GM18873 (cell line): ENCODE results near the gene NOVA2.

Source experiments
- ATAC-seq: cut with Tn5 transposase; IDR thresholded peaks from one replicate; pipeline ENCODE4 v1.9.1; 2021; ENCODE audit warnings: mild to moderate bottlenecking, moderate library complexity, moderate number of reproducible peaks; ENCODE audit not compliant: unreplicated experiment, low FRiP score

The NOVA2 gene, protein sequence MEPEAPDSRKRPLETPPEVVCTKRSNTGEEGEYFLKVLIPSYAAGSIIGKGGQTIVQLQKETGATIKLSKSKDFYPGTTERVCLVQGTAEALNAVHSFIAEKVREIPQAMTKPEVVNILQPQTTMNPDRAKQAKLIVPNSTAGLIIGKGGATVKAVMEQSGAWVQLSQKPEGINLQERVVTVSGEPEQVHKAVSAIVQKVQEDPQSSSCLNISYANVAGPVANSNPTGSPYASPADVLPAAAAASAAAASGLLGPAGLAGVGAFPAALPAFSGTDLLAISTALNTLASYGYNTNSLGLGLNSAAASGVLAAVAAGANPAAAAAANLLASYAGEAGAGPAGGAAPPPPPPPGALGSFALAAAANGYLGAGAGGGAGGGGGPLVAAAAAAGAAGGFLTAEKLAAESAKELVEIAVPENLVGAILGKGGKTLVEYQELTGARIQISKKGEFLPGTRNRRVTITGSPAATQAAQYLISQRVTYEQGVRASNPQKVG

DNA sequence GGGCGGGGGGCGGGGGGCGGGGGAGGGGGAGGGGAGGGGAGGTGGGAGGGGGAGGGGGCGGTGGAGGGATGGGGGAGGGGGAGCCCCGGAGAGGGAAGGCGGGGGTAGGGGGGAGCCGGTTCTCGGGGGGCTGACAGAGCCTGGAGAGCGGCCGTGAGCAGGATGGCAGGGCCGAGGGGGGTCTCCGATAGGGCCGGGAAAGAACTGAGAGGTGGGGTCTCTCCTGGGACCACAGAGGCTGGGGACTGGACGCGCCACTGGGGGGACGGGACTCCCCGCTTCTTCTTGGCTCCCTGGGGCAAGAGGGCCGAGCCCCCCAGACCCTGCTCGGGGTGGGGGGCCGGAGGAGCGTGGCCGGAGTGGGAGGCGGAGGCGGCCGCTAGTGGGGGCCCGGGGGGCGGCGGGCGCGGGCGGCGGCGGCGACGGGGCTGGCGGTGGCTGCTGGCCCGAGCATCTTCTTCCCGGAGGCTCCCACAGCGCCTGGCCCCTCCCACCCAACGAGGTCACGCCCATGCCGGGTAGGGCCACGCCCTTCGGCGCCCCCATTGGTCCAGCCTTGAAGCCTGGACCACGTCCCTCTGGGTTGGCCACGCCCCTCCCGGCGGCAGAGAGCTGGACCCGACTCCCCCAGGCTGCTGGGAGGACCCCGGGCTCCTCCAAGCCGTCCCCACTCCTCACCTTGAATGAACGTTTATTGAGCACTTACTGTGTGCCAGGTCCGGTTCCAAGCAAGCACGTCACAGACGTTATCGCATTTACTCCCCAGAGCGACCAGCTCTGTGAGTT lies at the start of gene NOVA2:
Gene NOVA2 (minus strand): TSS at position 313 of the 786 bp plus-strand sequence. CDS start 514 bp downstream, outside the sequence.
- no peak for ATAC-seq

DNA sequence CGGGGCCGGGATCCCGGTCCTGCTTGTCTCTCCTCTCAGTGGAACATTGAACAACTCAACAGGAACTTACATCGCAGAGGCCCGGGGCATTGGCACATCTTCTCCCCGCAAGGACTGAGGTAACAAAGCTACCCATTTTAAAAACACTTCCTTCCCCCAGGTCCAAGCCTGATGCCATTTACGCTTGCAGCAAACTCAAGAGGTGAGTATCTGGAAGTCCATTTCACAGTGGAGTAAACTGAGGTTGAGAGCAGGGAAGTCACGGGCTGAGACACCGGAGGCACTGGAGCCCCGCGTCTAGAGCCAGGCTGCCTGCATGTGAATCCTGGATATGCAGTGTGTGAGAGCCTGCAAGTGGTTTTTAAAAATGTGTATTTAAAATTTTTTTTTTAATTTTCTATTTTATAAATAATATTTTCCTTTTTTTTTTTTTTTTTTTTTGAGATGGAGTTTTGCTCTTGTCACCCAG lies 49.7 kb upstream of the NOVA2 start:
- no peak for ATAC-seq

DNA sequence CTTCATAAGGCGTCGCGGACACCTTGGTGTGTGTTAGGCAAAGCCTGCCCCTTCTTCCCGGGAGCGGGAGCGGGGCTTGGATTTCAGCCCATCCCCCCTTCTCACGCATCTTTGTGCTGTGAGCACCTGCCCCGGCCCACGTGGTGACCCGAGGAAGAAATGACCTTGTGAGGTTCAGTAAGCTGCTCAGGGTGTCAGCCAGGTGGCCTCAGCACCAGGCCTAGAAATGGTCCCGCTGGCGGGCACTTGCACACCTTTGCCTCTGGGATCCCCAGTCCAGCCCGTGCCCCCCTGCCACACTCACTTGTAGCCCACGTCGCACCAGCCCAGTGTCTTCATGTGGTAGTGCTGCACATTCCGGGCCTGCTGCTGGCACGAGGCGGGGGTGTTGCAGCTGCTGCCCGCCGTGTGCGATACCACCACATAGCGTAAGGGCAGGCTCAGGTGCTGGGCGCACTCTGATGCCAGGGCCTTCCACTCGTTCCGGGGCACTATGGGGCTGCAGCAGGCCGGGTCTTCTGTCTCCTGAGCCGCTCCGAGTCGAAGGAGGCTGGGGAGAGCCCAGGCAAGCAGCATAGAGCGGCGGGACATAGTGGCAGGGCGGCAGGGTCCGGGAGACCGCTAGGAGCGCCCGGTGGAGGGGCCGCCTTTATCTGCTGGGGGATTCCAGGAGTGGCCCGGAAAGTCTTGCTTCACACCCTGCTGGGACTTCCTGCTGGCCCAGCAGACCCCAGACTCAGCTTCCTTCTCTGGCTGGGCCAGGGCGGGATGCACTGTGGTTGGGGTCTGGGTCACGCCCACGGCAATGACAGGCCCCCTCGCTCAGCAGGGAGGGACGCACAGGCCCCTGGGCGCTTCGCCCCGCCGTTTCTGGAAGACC lies 49.0 kb upstream of the NOVA2 start, which contains the start of gene PGLYRP1:
Gene PGLYRP1 (minus strand): TSS at position 623 of the 880 bp plus-strand sequence. CDS start 32 bp downstream, at position 591.
- ATAC-seq = no peak

DNA sequence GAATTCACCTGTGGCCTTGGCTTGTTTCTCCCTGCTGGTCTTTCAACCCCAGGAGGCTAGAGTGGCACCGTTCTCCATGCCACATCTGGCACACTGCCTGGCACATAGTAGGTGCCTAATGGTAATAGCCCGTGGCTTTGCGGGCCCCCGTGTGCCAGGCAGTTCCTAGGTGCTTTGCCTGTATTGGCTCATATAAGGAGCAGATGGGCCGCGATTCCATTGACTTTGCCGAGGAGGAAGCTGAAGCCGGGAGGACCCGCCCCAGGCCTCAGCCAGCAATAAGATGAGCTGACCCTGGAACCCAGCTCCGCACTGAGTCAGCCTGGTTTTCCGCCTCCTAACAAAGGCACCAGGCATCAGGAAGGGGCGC lies 48.4 kb upstream of the NOVA2 start:
- no peak for ATAC-seq

DNA sequence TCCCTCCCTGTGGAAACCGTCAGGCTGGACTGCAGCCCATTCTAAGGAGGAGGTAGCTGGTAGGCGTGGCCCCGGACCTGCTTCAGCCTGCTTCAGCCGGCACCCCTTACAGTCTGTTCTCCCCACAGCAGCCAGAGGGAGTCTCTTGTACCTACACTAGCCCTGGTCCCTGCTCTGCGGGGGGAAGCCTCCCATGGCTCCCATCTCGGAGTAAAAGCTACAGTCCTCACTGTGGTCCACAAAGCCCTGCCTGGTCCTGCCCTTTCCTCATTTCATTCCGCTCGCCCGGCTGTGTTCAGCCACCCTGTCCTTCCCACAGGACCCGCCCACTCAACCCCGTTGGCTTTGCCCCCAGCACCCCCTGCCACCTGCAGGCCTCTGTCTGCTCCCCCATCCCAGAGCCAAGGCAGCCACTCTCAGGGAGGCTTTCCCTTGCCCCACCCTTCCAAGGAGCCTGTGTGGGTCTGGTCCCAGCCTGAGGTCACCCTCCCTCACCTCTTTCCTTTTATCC lies 47.9 kb upstream of the NOVA2 start:
- no peak for ATAC-seq

DNA sequence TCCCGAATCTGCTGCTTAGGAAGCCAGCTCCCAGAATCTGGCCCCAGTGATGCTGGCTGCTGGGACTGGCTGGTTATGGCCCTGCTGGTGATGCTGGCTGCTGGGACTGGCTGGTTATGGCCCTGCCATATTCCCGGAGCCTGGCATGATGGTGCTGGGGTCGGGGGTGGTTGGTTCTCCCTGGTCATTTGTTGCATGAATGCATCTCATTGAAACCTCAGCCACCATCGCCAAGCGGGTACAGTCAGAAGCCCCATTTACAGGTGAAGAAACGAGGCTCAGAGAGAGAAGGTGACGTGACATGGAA lies 47.1 kb upstream of the NOVA2 start:
- no peak for ATAC-seq

DNA sequence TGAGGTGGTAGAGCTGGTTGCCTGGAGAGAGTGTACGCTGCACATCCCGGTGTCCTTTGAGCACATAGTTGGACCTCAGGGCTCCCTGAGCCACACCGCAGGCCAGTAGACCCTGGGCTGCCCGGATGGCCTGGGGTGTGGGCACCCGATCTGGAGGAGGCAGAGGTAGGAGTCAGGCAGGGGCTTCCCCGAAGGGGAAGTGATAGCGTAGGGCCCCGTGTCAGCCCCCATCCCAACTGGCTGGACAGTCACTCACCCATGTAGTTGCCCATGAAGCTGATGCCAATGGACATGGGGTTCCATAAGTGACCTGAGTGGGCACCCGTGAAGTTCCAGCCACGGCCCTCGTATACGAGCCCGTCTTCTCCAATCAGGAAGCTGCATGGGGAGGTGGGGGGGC lies 45.6 kb upstream of the NOVA2 start:
- no peak for ATAC-seq

DNA sequence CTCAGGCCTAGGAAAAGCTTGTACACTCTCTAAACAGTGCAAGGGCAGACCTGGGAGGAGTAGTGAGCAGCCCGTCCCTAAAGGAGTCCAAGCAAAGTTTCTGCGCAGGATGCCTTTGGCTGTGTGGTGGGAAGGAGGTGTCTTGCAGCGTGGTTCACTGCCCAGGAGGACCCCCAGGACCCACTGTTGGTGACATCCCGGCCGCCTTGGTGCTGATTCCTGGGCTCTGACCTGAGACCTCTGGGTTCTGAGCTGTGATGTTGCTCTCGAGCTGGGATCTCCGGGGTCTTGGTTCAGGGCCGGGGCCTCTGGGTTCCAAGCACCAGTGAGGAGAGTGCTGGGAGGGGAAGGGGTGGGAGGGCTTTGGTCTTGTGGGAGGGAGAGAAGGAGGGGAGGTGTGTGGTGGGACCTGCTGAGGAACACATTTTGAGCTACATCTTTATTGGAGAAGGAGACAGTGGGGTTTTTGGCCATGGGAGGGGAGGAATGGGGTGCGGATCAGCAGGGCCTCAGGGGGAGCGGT lies 45.1 kb upstream of the NOVA2 start:
- no peak for ATAC-seq

DNA sequence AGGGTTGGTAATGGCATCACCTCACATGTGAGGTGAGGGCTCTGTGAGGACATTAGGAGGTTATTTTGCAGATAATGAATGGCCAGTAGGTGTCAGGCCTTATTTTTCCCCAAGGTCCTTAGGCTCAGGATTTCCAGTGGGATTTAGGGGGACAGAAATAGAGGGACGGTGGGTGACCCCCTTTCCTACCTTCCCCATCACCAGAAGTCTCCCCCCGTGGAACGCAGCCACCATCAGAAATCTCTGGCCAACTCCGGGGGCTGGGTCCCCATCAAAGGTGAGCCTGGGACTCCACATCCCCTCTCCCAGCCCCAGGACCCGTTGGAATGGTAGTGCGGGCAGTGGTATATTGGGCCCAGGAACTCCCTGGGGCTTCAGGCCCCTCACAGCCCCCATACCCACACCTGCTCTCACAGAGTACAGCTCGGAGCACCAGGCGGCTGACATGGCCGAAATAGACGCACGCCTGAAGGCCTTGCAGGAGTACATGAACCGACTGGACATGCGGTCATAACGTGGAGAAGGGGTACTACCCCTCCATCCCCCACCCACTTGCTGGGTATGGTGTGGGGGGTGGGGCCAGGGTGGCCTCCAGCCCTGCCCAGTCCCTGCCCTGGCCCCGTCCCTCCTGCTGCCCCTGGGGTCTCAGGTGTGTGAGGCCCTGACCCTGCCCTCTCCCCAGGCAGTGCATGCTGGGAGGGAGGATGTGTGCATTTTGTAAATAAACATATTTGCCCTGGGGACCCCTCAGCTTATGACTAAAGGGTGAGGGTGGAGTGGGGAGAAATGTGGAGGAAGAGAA lies 44.4 kb upstream of the NOVA2 start:
- no peak for ATAC-seq

DNA sequence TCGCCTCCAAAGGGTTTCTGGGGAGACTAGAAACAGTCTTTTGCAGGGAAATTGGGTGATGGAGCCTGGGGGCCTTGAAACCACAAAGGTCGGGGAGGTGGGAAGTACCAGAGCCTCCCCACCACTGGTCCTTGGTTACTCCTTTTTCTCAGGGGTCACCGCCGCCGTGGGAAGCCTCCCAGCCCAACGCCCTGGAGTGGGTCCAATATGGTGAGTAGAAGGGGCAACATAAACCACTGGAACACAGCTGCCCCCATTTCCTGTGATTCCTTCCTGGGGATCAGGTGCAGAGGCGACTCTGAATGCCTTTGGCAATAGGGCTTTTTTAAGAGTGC lies 43.4 kb upstream of the NOVA2 start:
- no peak for ATAC-seq

DNA sequence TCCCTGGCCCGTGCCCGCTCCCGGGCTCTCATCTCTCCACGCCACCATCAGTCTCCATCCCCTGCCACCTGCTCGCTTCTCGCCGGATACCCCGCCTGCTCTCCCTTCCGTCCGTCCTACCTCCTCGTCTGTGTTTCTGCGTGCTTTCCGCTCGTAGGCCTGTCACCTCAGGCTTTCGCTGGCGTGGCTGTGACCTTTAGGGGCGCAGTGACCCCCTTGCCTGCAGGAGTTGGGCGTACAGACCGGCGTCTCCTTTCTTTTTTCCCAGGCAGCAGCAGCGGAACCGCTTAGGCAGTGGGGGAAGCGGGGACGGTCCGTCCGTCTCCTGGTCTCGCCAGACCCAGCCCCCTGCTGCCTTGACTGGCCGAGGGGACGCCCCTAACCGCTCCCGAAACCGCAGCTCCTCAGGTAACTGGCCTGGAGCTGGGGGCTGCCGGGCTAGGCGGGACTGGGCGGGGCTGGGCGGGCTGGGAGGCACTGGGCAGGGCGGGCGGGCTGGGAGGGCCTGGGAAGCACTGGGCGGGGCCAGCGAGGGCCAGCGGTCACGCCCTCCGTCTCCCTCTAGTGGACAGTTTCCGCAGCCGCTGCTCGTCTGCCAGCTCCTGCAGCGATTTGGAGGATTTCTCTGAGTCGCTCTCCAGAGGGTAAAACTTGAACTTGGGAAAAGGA lies 42.9 kb upstream of the NOVA2 start:
- ATAC-seq = no peak

DNA sequence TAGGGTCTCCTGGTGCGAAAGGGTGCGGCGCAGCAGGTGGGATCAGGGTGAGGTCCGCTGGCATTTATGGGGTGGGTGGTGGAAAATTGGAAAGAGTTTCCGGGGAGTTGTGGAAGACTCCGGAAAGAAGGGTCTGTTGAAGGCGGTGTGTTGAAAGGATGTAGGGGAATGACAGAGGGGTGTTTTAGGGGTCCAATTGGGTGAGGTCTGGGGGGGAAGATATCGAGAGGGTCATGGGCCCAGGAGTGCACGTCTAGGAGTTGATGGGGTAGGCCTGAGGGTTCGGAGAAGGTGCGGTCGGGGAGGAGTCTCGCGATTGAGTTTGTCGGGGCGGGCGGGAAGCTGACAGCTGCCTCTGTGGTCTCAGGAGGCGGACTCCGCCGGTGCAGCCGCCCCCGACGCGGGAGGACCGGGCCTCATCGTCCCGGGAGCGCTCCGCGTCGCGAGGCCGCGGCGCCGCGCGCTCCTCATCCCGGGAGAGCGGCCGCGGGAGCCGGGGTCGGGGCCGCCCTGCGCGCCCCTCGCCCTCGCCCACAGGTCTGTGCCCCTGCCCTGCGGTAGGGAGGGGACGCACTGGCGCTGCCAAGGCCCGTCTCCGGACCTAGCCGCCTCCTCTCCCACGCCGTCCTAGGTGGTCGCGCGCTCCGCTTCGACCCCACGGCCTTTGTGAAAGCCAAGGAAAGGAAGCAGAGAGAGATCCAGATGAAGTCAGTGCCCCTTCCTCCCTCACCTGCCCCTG lies 42.2 kb upstream of the NOVA2 start:
- ATAC-seq = no peak

DNA sequence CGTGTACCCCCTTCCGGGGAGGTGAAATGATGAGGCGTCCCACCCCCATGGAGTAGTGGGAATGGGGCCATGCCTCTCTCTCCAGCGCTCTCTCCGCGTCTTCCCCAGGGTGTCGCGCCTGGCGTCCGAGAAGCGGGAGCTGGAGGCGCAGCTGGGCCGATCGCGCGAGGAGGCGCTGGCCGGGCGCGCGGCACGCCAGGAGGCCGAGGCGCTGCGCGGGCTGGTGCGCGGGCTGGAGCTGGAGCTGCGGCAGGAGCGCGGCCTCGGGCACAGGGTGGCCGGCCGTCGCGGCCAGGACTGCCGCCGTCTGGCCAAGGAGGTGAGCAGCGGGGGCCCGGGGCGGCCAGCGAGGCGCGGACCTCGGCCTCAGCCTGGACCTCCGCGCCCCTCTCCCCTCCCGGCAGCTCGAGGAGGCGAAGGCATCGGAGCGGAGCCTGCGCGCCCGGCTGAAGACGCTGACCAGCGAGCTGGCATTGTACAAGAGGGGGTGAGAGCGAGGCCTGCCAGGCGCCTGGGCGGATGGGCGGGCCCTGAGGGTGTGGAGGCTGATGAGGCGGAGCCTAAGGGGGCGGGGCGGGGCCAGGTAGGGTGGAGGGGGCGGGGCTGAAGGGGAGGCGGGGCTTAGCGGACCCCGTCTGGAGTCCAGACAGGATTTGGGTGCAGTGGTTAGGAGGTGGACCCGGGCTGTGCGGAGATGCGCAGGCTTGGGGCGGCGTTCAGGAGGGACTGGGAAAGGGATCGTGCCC lies 41.4 kb upstream of the NOVA2 start:
- ATAC-seq = no peak

DNA sequence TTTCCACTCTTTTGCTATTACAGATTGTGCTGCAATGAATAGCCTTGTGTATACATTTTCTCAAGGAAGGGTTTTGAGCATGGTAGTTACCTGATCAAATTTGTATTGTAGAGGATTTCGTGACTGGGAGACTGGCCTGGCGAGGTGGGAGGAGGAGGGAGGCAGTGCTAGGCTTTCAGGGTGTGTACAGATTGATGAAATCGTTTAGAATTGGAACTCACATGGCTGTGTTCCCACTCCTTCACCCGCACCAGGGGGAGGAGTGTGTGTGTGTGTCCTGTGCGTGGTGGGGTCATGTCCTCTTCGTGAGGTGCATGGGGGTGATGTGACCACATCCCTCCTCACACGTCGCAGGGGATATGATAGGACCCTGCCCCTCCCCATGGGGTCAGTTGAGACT lies 40.9 kb upstream of the NOVA2 start:
- no peak for ATAC-seq

DNA sequence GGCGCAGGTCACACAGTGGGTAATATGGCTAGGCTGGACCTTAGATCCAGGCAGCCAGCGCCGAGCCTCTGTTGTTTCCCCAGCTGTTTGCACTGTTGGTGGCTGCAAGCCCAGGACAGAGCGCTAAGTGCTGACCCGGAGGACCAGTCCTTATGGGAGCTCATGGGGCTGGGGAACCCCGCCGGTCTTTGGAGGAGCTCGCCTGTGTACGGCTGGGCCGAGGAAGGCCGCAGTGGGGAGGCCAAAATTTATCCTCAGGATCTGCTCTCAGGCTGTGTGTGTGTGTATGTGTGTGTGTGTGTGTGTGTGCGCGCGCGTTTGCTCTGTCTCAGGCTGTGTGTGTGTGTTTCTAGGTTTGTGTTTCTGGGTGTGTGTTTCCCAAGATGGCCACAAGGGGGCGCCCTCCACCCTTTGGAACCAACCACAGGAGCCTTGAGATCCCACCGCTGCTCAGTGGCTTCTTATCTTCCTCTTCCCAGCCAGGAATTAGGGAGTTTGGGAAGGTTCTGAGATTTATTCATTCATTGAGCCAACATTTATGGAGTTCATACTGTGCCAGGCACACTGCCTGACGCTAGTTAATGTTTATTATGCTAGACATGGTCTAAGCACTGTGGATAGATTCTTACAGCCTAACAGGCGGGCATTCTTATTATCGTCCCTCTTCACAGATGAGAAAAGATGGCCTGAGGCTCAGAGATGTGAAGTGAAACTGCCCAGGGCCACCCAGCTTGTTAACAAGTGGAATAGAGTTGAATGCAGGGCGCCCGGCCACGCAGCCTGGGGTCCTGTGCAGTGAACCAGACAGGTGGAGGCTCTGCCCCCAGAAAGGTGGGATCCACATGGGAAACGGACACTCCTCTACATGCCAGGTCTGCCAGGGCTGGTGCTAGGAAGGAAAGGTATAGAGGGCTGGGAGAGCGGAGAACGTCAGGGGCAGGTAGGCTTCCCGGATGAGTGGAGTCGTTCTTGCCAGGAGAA lies 36.2 kb upstream of the NOVA2 start:
- no peak for ATAC-seq

DNA sequence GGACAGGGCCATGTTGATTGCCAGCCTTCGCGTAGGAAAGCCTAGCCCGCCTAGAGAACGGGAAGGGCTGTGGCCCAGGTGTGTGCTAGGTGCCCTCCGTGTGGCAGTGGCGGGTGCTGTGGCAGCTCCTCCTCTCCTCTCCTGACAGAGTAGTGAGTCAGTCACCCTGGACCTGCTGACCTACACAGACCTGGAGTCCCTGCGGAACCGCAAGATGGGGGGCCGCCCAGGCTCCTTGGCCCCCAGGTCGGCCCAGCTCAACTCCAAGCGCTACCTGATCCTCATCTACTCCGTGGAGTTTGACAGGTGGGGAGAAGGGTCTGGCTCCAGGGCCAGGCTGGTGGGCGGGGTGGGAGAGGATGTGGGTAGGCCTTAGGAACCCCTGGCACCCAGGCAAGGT lies 32.7 kb upstream of the NOVA2 start:
- no peak for ATAC-seq
